H1 (cell line): ENCODE data around the gene NDUFA8. TPM values are rescaled to one million over a fixed set of nuclear protein-coding genes. Genes with fewer than 3 reads are reported as not detected.

Experiments used
- CTCF ChIA-PET: fragments of 300-600 bp; sonication (Branson Sonifier 250); formaldehyde crosslinking; loops from one replicate; lab custom pipeline; 2021; ENCODE audit not compliant: partially characterized antibody; lab: Charles Lee
- POLR2A ChIA-PET: fragments of 300-600 bp; sonication (Branson Sonifier 250); formaldehyde crosslinking; loops from one replicate; lab custom pipeline; 2021; ENCODE audit warnings: inconsistent platforms; ENCODE audit not compliant: partially characterized antibody; lab: Charles Lee
- DNase-seq, 2 experiments: peaks; one replicate each; pipeline versions ENCODE4 v3.0.0 to v3.0.0-alpha.2; 2010 to 2022; ENCODE audit warnings: low spot score in 2 of 2, low read depth in 1 of 2, mixed read lengths in 1 of 2
- FAIRE-seq: peaks from 2 replicates; lab custom pipeline; 2011; peaks lifted over from hg19 to GRCh38; lab: Jason Lieb, UNC
- H2AFZ ChIP-seq: 2 replicates; pipeline ENCODE4 v1.8.1; 2012; ENCODE audit warnings: low read length, inconsistent platforms
- H2AK5ac ChIP-seq: 2 replicates; pipeline ENCODE4 v1.6.1; 2013; ENCODE audit warnings: low read depth, low read length
- H2BK120ac ChIP-seq: replicated peaks from 2 replicates; pipeline ENCODE3; 2013; ENCODE audit warnings: low read depth, low read length, inconsistent platforms
- H2BK12ac ChIP-seq: 2 replicates; pipeline ENCODE4 v1.6.1; 2013; ENCODE audit warnings: low read depth, low read length
- H2BK15ac ChIP-seq: 2 replicates; pipeline ENCODE4 v1.6.1; 2013; ENCODE audit warnings: low read length
- H2BK20ac ChIP-seq: 2 replicates; pipeline ENCODE4 v1.6.1; 2013; ENCODE audit warnings: low read length
- H2BK5ac ChIP-seq: 2 replicates; pipeline ENCODE4 v1.6.1; 2013; ENCODE audit warnings: low read depth, low read length
- H3K14ac ChIP-seq: 2 replicates; pipeline ENCODE4 v1.6.1; 2013; ENCODE audit warnings: inconsistent platforms; ENCODE audit not compliant: insufficient read length
- H3K18ac ChIP-seq: 2 replicates; pipeline ENCODE4 v1.6.1; 2013; ENCODE audit warnings: low read length; ENCODE audit errors: extremely low read depth
- H3K23ac ChIP-seq: 2 replicates; pipeline ENCODE4 v1.6.1; 2013; ENCODE audit warnings: inconsistent platforms; ENCODE audit not compliant: insufficient read length
- H3K23me2 ChIP-seq: 2 replicates; pipeline ENCODE4 v1.6.1; 2013; ENCODE audit warnings: low read depth, low read length
- H3K27ac ChIP-seq: 2 replicates; pipeline ENCODE4 v1.6.1; 2011; ENCODE audit warnings: low read depth, low read length, inconsistent platforms
- H3K27me3 ChIP-seq, 4 experiments: replicated peaks in 1 of 4; 1 replicate in 1 of 4; 2 replicates in 3 of 4; pipeline versions ENCODE4 v1.6.1 to v1.8.1; 2011 to 2013; ENCODE audit warnings: low read length in 3 of 4, mild to moderate bottlenecking in 3 of 4, inconsistent platforms in 2 of 4, mixed read lengths in 2 of 4, moderate library complexity in 1 of 4; ENCODE audit not compliant: control insufficient read depth in 3 of 4, insufficient read depth in 3 of 4; ENCODE audit errors: extremely low read depth in 1 of 4
- H3K36me3 ChIP-seq, 4 experiments: 2 replicates each; pipeline versions ENCODE4 v1.6.1 to v1.8.1; 2011 to 2013; ENCODE audit warnings: mild to moderate bottlenecking in 4 of 4, low read length in 3 of 4, moderate library complexity in 2 of 4, control low read depth in 1 of 4, inconsistent platforms in 1 of 4; ENCODE audit not compliant: insufficient read depth in 4 of 4, control insufficient read depth in 2 of 4
- H3K4ac ChIP-seq: replicated peaks from 2 replicates; pipeline ENCODE3; 2013; ENCODE audit warnings: low read length, low read depth, mixed read lengths, inconsistent platforms; ENCODE audit not compliant: insufficient read length
- H3K4me1 ChIP-seq, 4 experiments: replicated peaks in 1 of 4; 1 replicate in 1 of 4; 2 replicates in 3 of 4; pipeline versions ENCODE4 v1.6.1 to v1.8.1; 2011 to 2013; ENCODE audit warnings: low read length in 3 of 4, inconsistent platforms in 2 of 4, mixed read lengths in 1 of 4; ENCODE audit not compliant: insufficient read depth in 4 of 4, control insufficient read depth in 3 of 4
- H3K4me2 ChIP-seq, 2 experiments: 2 replicates each; pipeline versions ENCODE4 v1.6.1 to v1.8.1; 2011 to 2013; ENCODE audit warnings: low read depth in 2 of 2, low read length in 2 of 2, control low read depth in 1 of 2, inconsistent platforms in 1 of 2, mild to moderate bottlenecking in 1 of 2; ENCODE audit not compliant: insufficient read depth in 1 of 2
- H3K4me3 ChIP-seq, 4 experiments: fragments of 200-600, 300-600 bp in 1 of 4; sonication (generic), shearing (Covaris generic), sonication (Bioruptor Twin) in 1 of 4; 2 replicates each; pipeline versions ENCODE4 v1.5.1 to v1.8.1; 2011 to 2016; ENCODE audit warnings: low read length in 4 of 4, low read depth in 3 of 4, control low read depth in 2 of 4, inconsistent platforms in 2 of 4, mild to moderate bottlenecking in 2 of 4, mixed read lengths in 1 of 4, moderate library complexity in 1 of 4; ENCODE audit not compliant: insufficient read depth in 2 of 4; ENCODE audit errors: extremely low read depth in 1 of 4
- H3K56ac ChIP-seq: replicated peaks from 2 replicates; pipeline ENCODE3; 2013; ENCODE audit warnings: low read depth, mild to moderate bottlenecking, mixed read lengths, low read length, inconsistent platforms; ENCODE audit not compliant: insufficient read length
- H3K79me1 ChIP-seq: 2 replicates; pipeline ENCODE4 v1.6.1; 2013; ENCODE audit warnings: low read depth, low read length, control low read depth
- H3K79me2 ChIP-seq, 2 experiments: 2 replicates each; pipeline versions ENCODE4 v1.6.1 to v1.8.1; 2012 to 2013; ENCODE audit warnings: low read length in 2 of 2, mild to moderate bottlenecking in 2 of 2, inconsistent platforms in 1 of 2; ENCODE audit not compliant: insufficient read depth in 2 of 2, control insufficient read depth in 1 of 2
- H3K9ac ChIP-seq, 4 experiments: replicated peaks in 1 of 4; 1 replicate in 1 of 4; 2 replicates in 3 of 4; pipeline versions ENCODE4 v1.6.1 to v1.8.1; 2011 to 2013; ENCODE audit warnings: low read depth in 3 of 4, low read length in 3 of 4, control low read depth in 2 of 4, mild to moderate bottlenecking in 2 of 4, moderate library complexity in 2 of 4, inconsistent platforms in 1 of 4; ENCODE audit errors: extremely low read depth in 1 of 4
- H3K9me3 ChIP-seq, 2 experiments: 2 replicates each; pipeline versions ENCODE4 v1.6.1 to v1.8.1; 2012 to 2013; ENCODE audit warnings: mild to moderate bottlenecking in 2 of 2, moderate library complexity in 2 of 2, control low read depth in 1 of 2, inconsistent platforms in 1 of 2, low read depth in 1 of 2, low read length in 1 of 2, mixed read lengths in 1 of 2; ENCODE audit not compliant: insufficient read depth in 2 of 2
- H4K20me1 ChIP-seq, 2 experiments: replicated peaks in 1 of 2; 2 replicates each; pipeline versions ENCODE3 to v1.8.1; 2011 to 2013; ENCODE audit warnings: inconsistent platforms in 2 of 2, low read length in 2 of 2, mild to moderate bottlenecking in 1 of 2; ENCODE audit not compliant: insufficient read depth in 2 of 2, control insufficient read depth in 1 of 2
- H4K5ac ChIP-seq: 2 replicates; pipeline ENCODE4 v1.6.1; 2013; ENCODE audit warnings: low read length, low read depth, mixed read lengths, inconsistent platforms; ENCODE audit not compliant: insufficient read length
- H4K8ac ChIP-seq: 2 replicates; pipeline ENCODE4 v1.8.0; 2013; ENCODE audit warnings: mild to moderate bottlenecking, moderate library complexity, low read length, inconsistent platforms; ENCODE audit not compliant: insufficient read depth; ENCODE audit errors: extremely low read depth
- H4K91ac ChIP-seq: replicated peaks from 2 replicates; pipeline ENCODE3; 2013; ENCODE audit warnings: low read length, mixed read lengths, inconsistent platforms; ENCODE audit not compliant: insufficient read length
- ASH2L ChIP-seq: fragments of 200-600, 300-600 bp; sonication (generic); IDR thresholded peaks from one replicate; pipeline ENCODE4 v1.7.1; 2017; ENCODE audit warnings: low read length
- CEBPB ChIP-seq: IDR thresholded peaks from 2 replicates; pipeline ENCODE4 v1.6.1; 2012; ENCODE audit warnings: low read depth, low read length
- CTCF ChIP-seq, 3 experiments: IDR thresholded peaks; 1 replicate in 2 of 3; 2 replicates in 1 of 3; pipeline versions ENCODE4 v1.5.1 to v1.6.1; 2011; ENCODE audit warnings: low read length in 3 of 3, mild to moderate bottlenecking in 3 of 3, inconsistent platforms in 2 of 3, low read depth in 1 of 3, moderate library complexity in 1 of 3; ENCODE audit not compliant: insufficient read depth in 1 of 3; ENCODE audit errors: control extremely low read depth in 1 of 3
- EP300 ChIP-seq, 2 experiments: IDR thresholded peaks; 1 replicate in 1 of 2; 2 replicates in 1 of 2; pipeline ENCODE4 v1.6.1; 2011 to 2012; ENCODE audit warnings: low read depth in 2 of 2, low read length in 2 of 2, mild to moderate bottlenecking in 2 of 2, borderline replicate concordance in 1 of 2, inconsistent platforms in 1 of 2, moderate library complexity in 1 of 2
- POU5F1 ChIP-seq: IDR thresholded peaks from 2 replicates; pipeline ENCODE4 v1.6.1; 2011; ENCODE audit warnings: low read depth, mild to moderate bottlenecking, low read length, moderate library complexity
- SIN3A ChIP-seq, 2 experiments: IDR thresholded peaks in 1 of 2; conservative IDR thresholded peaks in 1 of 2; 2 replicates each; pipeline ENCODE4 v1.6.1; 2011 to 2012; ENCODE audit warnings: low read length in 2 of 2, improper control_type of control experiment in 1 of 2, low read depth in 1 of 2, mild to moderate bottlenecking in 1 of 2
- YY1 ChIP-seq: IDR thresholded peaks from 2 replicates; pipeline ENCODE4 v1.6.1; 2011; ENCODE audit warnings: low read depth, mild to moderate bottlenecking, low read length
- ZNF274 ChIP-seq: IDR thresholded peaks from 2 replicates; pipeline ENCODE4 v1.7.0; 2012; ENCODE audit warnings: low read length, borderline replicate concordance; ENCODE audit errors: extremely low read depth
- WGBS, 2 experiments: shearing (Covaris generic) in 1 of 2; methylation state at CpG; one replicate each; pipeline versions ENCODE4 v1.1.6 to v1.1.7; 2013 to 2015; ENCODE audit warnings: low lambda C conversion rate in 2 of 2, mixed read lengths in 2 of 2, inconsistent platforms in 1 of 2, low coverage in 1 of 2, missing lambda C conversion rate in 1 of 2; ENCODE audit not compliant: insufficient replicate concordance in 2 of 2, insufficient coverage in 1 of 2, insufficient read length in 1 of 2; ENCODE audit errors: extremely low coverage in 1 of 2, missing lambda C conversion rate in 1 of 2; 5-methylcytosine and 5-hydroxymethylcytosine counted together
- polyA plus RNA-seq, 7 experiments: library from polyadenylated mRNA; depleted of rRNA in 3 of 7; stranded (reverse) in 5 of 7; unstranded in 2 of 7; fragments of >200 nt in 5 of 7; fragments of 200-250 nt in 2 of 7; gene quantifications; 1 replicate in 5 of 7; 2 replicates in 1 of 7; 4 replicates in 1 of 7; pipeline versions ENCODE4 v1.2.1 to v1.2.3, GENCODE V29; 2011 to 2013; ENCODE audit warnings: missing spikeins in 2 of 7, mixed read lengths in 2 of 7
- total RNA-seq: library from RNA; stranded (reverse); fragmentation: NEBNext Ultra II Directional; extraction: Animal tissue kit (Norgen Biotek cat#: 25700); gene quantifications from 2 replicates; pipeline ENCODE4 v1.2.1, GENCODE V29; 2021

The NDUFA8 gene
- total and polyA plus RNA-seq, 2 of the 8 experiments (the other 6 are each of a cell fraction or from before 2014, with no cell fraction given), result 61.0 to 73.8 TPM

- H2AK5ac ChIP-seq, result no peak overlapping the region
- no peak overlapping the region for H2BK5ac ChIP-seq
- H4K91ac ChIP-seq, result no peak overlapping the region
- no peak overlapping the region for H2BK15ac ChIP-seq
- ChIA-PET POLR2A (interaction anchor here (1.5 to 1.6 kb wide), 2 partner anchors 24 to 223 kb away, joined by 3 to 9 read pairs; no protein-coding TSS in a partner anchor), CTCF (interaction anchor here (0.6 to 15.6 kb wide), 46 partner anchors 12 to 687 kb away, joined by 3 to 544 read pairs (median 4); partner anchors contain the start of genes LHX6, MORN5, MRRF and NDUFA8)
- no peaks in the 10 kb centered on the region for H3K9me3 ChIP-seq
- H2BK120ac ChIP-seq, result no peak overlapping the region
- H3K4ac ChIP-seq, result no peak overlapping the region
- H3K23ac ChIP-seq, result no peak overlapping the region
- H4K20me1 ChIP-seq, result no peaks in the 10 kb centered on the region
- H4K8ac ChIP-seq, result no peak overlapping the region
- H2AFZ ChIP-seq, result no peak overlapping the region
- peaks cover 9 to 26% (median 24%) of the 10 kb centered on the region in 4 experiments for H3K27me3 ChIP-seq
- DNase-seq, result peak in 1 of 2 experiments; percentile 97
- no peak overlapping the region for H3K4me3 ChIP-seq
- peak; percentile 45 for FAIRE-seq
- H3K56ac ChIP-seq, result no peak overlapping the region
- peaks cover 6% of the 10 kb centered on the region; the same call in 1 of the 2 replicates for H3K23me2 ChIP-seq
- H4K5ac ChIP-seq, result no peak overlapping the region
- 43% methylated on average over 13 of the region's 13 CpGs; no CpG with 5 or more reads in 1 of the 2 experiments for WGBS, 2 experiments
- 0 out of 2 replicates have a peak overlapping the region, but pooled peaks have one; percentile 53 for H3K18ac ChIP-seq
- H3K79me1 ChIP-seq, result no peaks in the 10 kb centered on the region
- 0 out of 2 replicates have a peak overlapping the region, but pooled peaks have one; percentile 22 for H2BK20ac ChIP-seq
- H3K4me1 ChIP-seq, result peaks cover 0 to 10% (median 3%) of the 10 kb centered on the region in 4 experiments; a peak in 6 of 7 replicates
- no peak overlapping the region for H3K27ac ChIP-seq
- H3K4me2 ChIP-seq, result no peak overlapping the region
- H3K9ac ChIP-seq, result no peak overlapping the region
- no peaks in the 10 kb centered on the region for H3K36me3 ChIP-seq
- no peak overlapping the region for H2BK12ac ChIP-seq
- no peak overlapping the region for H3K14ac ChIP-seq
- no peaks in the 10 kb centered on the region for H3K79me2 ChIP-seq
- TF ChIP-seq YY1 (peak; percentile 56; the same call in 1 of the 2 replicates), CTCF (IDR thresholded peaks at IDR 0.05; ENCODE audit: control extremely low read depth in 1 of 3, insufficient read depth in 1 of 3, low read depth in 1 of 3, low read length in 3 of 3) (peak in 2 of 3 experiments; percentile 99 to 100; a peak in 3 of 4 replicates), EP300 (IDR thresholded peaks at IDR 0.05; ENCODE audit: borderline replicate concordance in 1 of 2, low read depth in 2 of 2, low read length in 2 of 2) (no peak), ZNF274 (no peak), POU5F1 (no peak), SIN3A (conservative IDR thresholded peaks at IDR 0.05 in 1 of 2, IDR thresholded peaks at IDR 0.05 in 1 of 2; ENCODE audit: low read depth in 1 of 2, low read length in 2 of 2) (0 out of 4 replicates have a peak, but pooled peaks of 1 of the 2 experiments have one; percentile 29), CEBPB (no peak), ASH2L (no peak)
These were observed 36.5 kb downstream of the NDUFA8 start for GRCh38 chr9:122122903-122123632.
